ENCODE results near the gene ASCC3.

The ASCC3 gene

GRCh38 chr6:100464162-100464851 lies 416.8 kb downstream of the ASCC3 start:
- no peak for DNase-seq (ENCODE audit: low read depth)

- no peak for DNase-seq (ENCODE audit: low read depth)
These were observed 417.4 kb downstream of the ASCC3 start for GRCh38 chr6:100463630-100464161.

- no peak for DNase-seq (ENCODE audit: low read depth)
These were observed 418.2 kb downstream of the ASCC3 start for GRCh38 chr6:100462706-100463629.

- DNase-seq (ENCODE audit: low read depth), result no peak
These were observed 419.0 kb downstream of the ASCC3 start for GRCh38 chr6:100461917-100462705.

- no peak for DNase-seq (ENCODE audit: low read depth)
These were observed 419.7 kb downstream of the ASCC3 start for GRCh38 chr6:100461278-100461916.

- DNase-seq (ENCODE audit: low read depth), result no peak
These were observed 420.4 kb downstream of the ASCC3 start for GRCh38 chr6:100460650-100461204.

- no peak for DNase-seq (ENCODE audit: low read depth)
These were observed 421.4 kb downstream of the ASCC3 start for GRCh38 chr6:100459592-100460184.

GRCh38 chr6:100458841-100459591 lies 422.1 kb downstream of the ASCC3 start:
- no peak for DNase-seq (ENCODE audit: low read depth)
